Upper lobe of left lung (tissue), 6 donors: ENCODE results near the gene IL37. TPM values are rescaled to one million over a fixed set of nuclear protein-coding genes. Genes with fewer than 3 reads are reported as not detected.

ENCODE experiments used
- ATAC-seq, 2 donors: fragments of 200-7000 bp; cut with Tn5 transposase; one replicate each; pipeline ENCODE4 v1.9.1; 2022; ENCODE audit warnings: mild to moderate bottlenecking in 2 of 2, moderate library complexity in 2 of 2; ENCODE audit not compliant: low FRiP score in 2 of 2
- DNase-seq, 2 donors: peaks; one replicate each; pipeline ENCODE4 v3.0.0-alpha.2; 2019 to 2020
- H3K27ac ChIP-seq, 4 donors: fragments of 200-600 bp; sonication (generic); one replicate each; pipeline ENCODE4 v1.5.1; 2016 to 2019
- H3K27me3 ChIP-seq, 4 donors: fragments of 200-600 bp; sonication (generic); one replicate each; pipeline ENCODE4 v1.5.1; 2017 to 2019
- H3K36me3 ChIP-seq, 4 donors: fragments of 200-600 bp; sonication (generic); one replicate each; pipeline ENCODE4 v1.5.1; 2016 to 2019
- H3K4me1 ChIP-seq, 4 donors: fragments of 200-600 bp; sonication (generic); one replicate each; pipeline ENCODE4 v1.5.1; 2018 to 2019
- H3K4me3 ChIP-seq, 4 donors: fragments of 200-600 bp; sonication (generic); one replicate each; pipeline ENCODE4 v1.5.1; 2017 to 2019; ENCODE audit warnings: mild to moderate bottlenecking in 2 of 4, moderate library complexity in 1 of 4
- H3K9me3 ChIP-seq, 4 donors: fragments of 200-600 bp; sonication (generic); one replicate each; pipeline ENCODE4 v1.5.1; 2018 to 2019
- CTCF ChIP-seq, 6 experiments: fragments of 450-650 bp in 4 of 6; fragments of 200-600 bp in 2 of 6; sonication (generic) in 2 of 6; IDR thresholded peaks; one replicate each; pipeline ENCODE4 v1.5.1; 2016 to 2019; ENCODE audit warnings: antibody characterized with exemption in 6 of 6
- EP300 ChIP-seq, 4 donors: sonication (generic); formaldehyde crosslinking; IDR thresholded peaks; one replicate each; pipeline ENCODE4 v1.5.1; 2017; ENCODE audit warnings: antibody characterized with exemption in 4 of 4, control low read depth in 2 of 4
- POLR2A ChIP-seq, 4 donors: fragments of 450-650 bp; IDR thresholded peaks; one replicate each; pipeline ENCODE4 v1.5.1; 2016 to 2017; ENCODE audit warnings: antibody characterized with exemption in 4 of 4, mild to moderate bottlenecking in 2 of 4
- POLR2AphosphoS5 ChIP-seq, 2 donors: sonication (generic); formaldehyde crosslinking; IDR thresholded peaks; one replicate each; pipeline ENCODE4 v1.5.1; 2017; ENCODE audit warnings: antibody characterized with exemption in 2 of 2
- WGBS, 2 donors: methylation state at CpG; one replicate each; pipeline ENCODE4 v1.1.5; 2017 to 2018; 5-methylcytosine and 5-hydroxymethylcytosine counted together
- total RNA-seq, 6 donors: library from RNA; depleted of rRNA in 4 of 6; stranded (reverse); fragments of >200 nt in 4 of 6; gene quantifications; one replicate each; pipeline versions ENCODE4 v1.1.0 to v1.2.1, GENCODE V29; 2016 to 2021
- donor health status: DM: no; HTN: no; CAD: no; lungs with moderate emphysema.
- donor health status: DM: no; HTN: yes; CAD: no; lungs with severe emphysema.

The IL37 gene
- total RNA-seq, 6 donors from 2014 or later, result 0.37 TPM; not detected in 5

- no peak for ATAC-seq
- no peaks in the 10 kb centered on the region for H3K4me1 ChIP-seq
- TF ChIP-seq POLR2AphosphoS5 (IDR thresholded peaks at IDR 0.05) (no peak), EP300 (IDR thresholded peaks at IDR 0.05) (no peak), CTCF (IDR thresholded peaks at IDR 0.05) (no peak), POLR2A (IDR thresholded peaks at IDR 0.05) (no peak)
These were observed 36.4 kb downstream of the IL37 start for GRCh38 chr2:112947374-112947773.

GRCh38 chr2:112949456-112949855 is 38.5 kb downstream of the IL37 start:
- Histone ChIP-seq H3K27ac (no peak overlapping the region), H3K4me1 (no peaks in the 10 kb centered on the region), H3K9me3 (peaks cover 5 to 10% (median 9%) of the 10 kb centered on the region in 4 donors), H3K27me3 (no peaks in the 10 kb centered on the region), H3K36me3 (no peaks in the 10 kb centered on the region), H3K4me3 (no peak overlapping the region)
- 72 to 74% methylated on average over 8 of the region's 8 CpGs for WGBS, 2 donors
- DNase-seq (no peak), ATAC-seq (no peak)
- TF ChIP-seq POLR2AphosphoS5 (IDR thresholded peaks at IDR 0.05) (no peak), CTCF (IDR thresholded peaks at IDR 0.05) (no peak)

More at GRCh38 chr2:112947374-112947773, 36.4 kb downstream of the IL37 start:
- 23 to 37% methylated on average over 2 of the region's 2 CpGs for WGBS, 2 donors
- Histone ChIP-seq H3K36me3 (no peaks in the 10 kb centered on the region), H3K9me3 (peaks cover 5 to 10% (median 9%) of the 10 kb centered on the region in 4 donors), H3K27ac (no peak overlapping the region), H3K27me3 (no peaks in the 10 kb centered on the region), H3K4me3 (no peak overlapping the region)
- DNase-seq, result no peak

- Histone ChIP-seq H3K27ac (no peak overlapping the region), H3K4me3 (no peak overlapping the region), H3K4me1 (no peaks in the 10 kb centered on the region), H3K27me3 (no peaks in the 10 kb centered on the region), H3K36me3 (no peaks in the 10 kb centered on the region), H3K9me3 (no peaks in the 10 kb centered on the region)
- WGBS, 2 donors, result 93 to 95% methylated on average over 7 of the region's 7 CpGs
- TF ChIP-seq CTCF (IDR thresholded peaks at IDR 0.05), result no peak
- TF ChIP-seq POLR2AphosphoS5 (IDR thresholded peaks at IDR 0.05), result no peak
- TF ChIP-seq POLR2A (IDR thresholded peaks at IDR 0.05), result no peak
- TF ChIP-seq EP300 (IDR thresholded peaks at IDR 0.05), result no peak
- no peak for ATAC-seq
- DNase-seq, result no peak
These were observed 43.4 kb downstream of the IL37 start for GRCh38 chr2:112954364-112954763.

- H3K27ac ChIP-seq, result no peak overlapping the region
- no peak for TF ChIP-seq POLR2A (IDR thresholded peaks at IDR 0.05)
- TF ChIP-seq POLR2AphosphoS5 (IDR thresholded peaks at IDR 0.05), result no peak
- TF ChIP-seq CTCF (IDR thresholded peaks at IDR 0.05), result no peak
- TF ChIP-seq EP300 (IDR thresholded peaks at IDR 0.05), result no peak
- 97 to 100% methylated on average over 3 of the region's 3 CpGs for WGBS, 2 donors
- DNase-seq (no peak), ATAC-seq (no peak)
- H3K27me3 ChIP-seq, result no peaks in the 10 kb centered on the region
- no peaks in the 10 kb centered on the region for H3K9me3 ChIP-seq
- no peaks in the 10 kb centered on the region for H3K4me1 ChIP-seq
- no peak overlapping the region for H3K4me3 ChIP-seq
- H3K36me3 ChIP-seq, result no peaks in the 10 kb centered on the region
These were observed 46.5 kb downstream of the IL37 start for GRCh38 chr2:112957511-112957910.

GRCh38 chr2:112958428-112959108 is 47.6 kb downstream of the IL37 start:
- Histone ChIP-seq H3K27me3 (no peaks in the 10 kb centered on the region), H3K36me3 (no peaks in the 10 kb centered on the region), H3K4me1 (no peaks in the 10 kb centered on the region), H3K9me3 (no peaks in the 10 kb centered on the region), H3K4me3 (no peak overlapping the region), H3K27ac (no peak overlapping the region)
- TF ChIP-seq POLR2A (IDR thresholded peaks at IDR 0.05) (no peak), POLR2AphosphoS5 (IDR thresholded peaks at IDR 0.05) (no peak), CTCF (IDR thresholded peaks at IDR 0.05) (peak; percentile 46 to 73 (median 57))
- WGBS, 2 donors, result 47 to 50% methylated on average over 9 of the region's 9 CpGs
- peak in 1 of 2 donors; percentile 84 for ATAC-seq
- DNase-seq, result no peak
